Muscle of leg (tissue), 16 donors: ENCODE results near the gene KLRK1. TPM values are rescaled to one million over a fixed set of nuclear protein-coding genes. Genes with fewer than 3 reads are reported as not detected.
A peak's percentile ranks its signal among the peaks of the same experiment; 100 is the strongest.
"Not testable (repeated sequence)": the region's sequence is repeated elsewhere in the genome, so short reads cannot be mapped to it uniquely, and the experiment has no call there.

ENCODE experiments used
- DNase-seq: peaks from one replicate; pipeline ENCODE4 v3.0.0; 2013
- H3K27ac ChIP-seq: one replicate; pipeline ENCODE4 v1.5.1; 2013; ENCODE audit warnings: mild to moderate bottlenecking, low read length, control low read depth
- H3K27me3 ChIP-seq: one replicate; pipeline ENCODE4 v1.6.1; 2013; ENCODE audit warnings: low read length; ENCODE audit not compliant: control insufficient read depth, insufficient read depth
- H3K36me3 ChIP-seq: one replicate; pipeline ENCODE4 v1.6.1; 2013; ENCODE audit warnings: low read length; ENCODE audit not compliant: control insufficient read depth, insufficient read depth
- H3K4me1 ChIP-seq: one replicate; pipeline ENCODE4 v1.6.1; 2013; ENCODE audit warnings: low read length; ENCODE audit not compliant: control insufficient read depth, insufficient read depth
- H3K4me3 ChIP-seq: one replicate; pipeline ENCODE4 v1.5.1; 2013; ENCODE audit warnings: low read length, control low read depth
- H3K9me3 ChIP-seq: replicated peaks from 2 replicates; pipeline ENCODE4 v1.6.1; 2013; ENCODE audit warnings: low read depth, low read length; ENCODE audit not compliant: control insufficient read depth
- WGBS: methylation state at CpG from one replicate; pipeline ENCODE4 v1.1.5; 2013; ENCODE audit warnings: missing lambda C conversion rate; ENCODE audit not compliant: insufficient coverage; 5-methylcytosine and 5-hydroxymethylcytosine counted together
- long read RNA-seq, 11 donors: transcript quantifications; one replicate each; lab custom pipeline, GENCODE V29; 2026
- polyA plus RNA-seq, 8 donors: library from polyadenylated mRNA; unstranded; fragments of 120-200 nt; gene quantifications; one replicate each; pipeline versions ENCODE4 v1.2.1 to v1.2.3, GENCODE V29; 2013; ENCODE audit warnings: inconsistent platforms in 1 of 8, low replicate concordance in 1 of 8; ENCODE audit not compliant: insufficient read length in 8 of 8, insufficient read depth in 1 of 8
- total RNA-seq: library from RNA; stranded (reverse); fragments of 120-200 nt; gene quantifications from one replicate; pipeline ENCODE4 v1.2.4, GENCODE V29; 2013

KLRK1 gene
- total RNA-seq (0.44 TPM), polyA plus RNA-seq (under 1 TPM; 0.11 to 0.61 (median 0.30) TPM)
- long read RNA-seq, donor 1 = 0 reads
- long read RNA-seq, donor 2 = 0 reads
- long read RNA-seq, donor 3 = 0 reads
- long read RNA-seq, donor 4 = 0 reads
- long read RNA-seq, donor 5 = 0 reads
- long read RNA-seq, donor 6 = 0 reads
- long read RNA-seq, donor 7 = 0 reads
- long read RNA-seq, donor 8 = 0 reads
- long read RNA-seq, donor 9 = 0 reads
- long read RNA-seq, donor 10 = 0 reads
- long read RNA-seq, donor 11 = 0 reads

GRCh38 chr12:10389904-10390303, at the start of gene KLRK1:
TSS of gene KLRK1 (minus strand) at chr12:10390041. CDS start at chr12:10388810, 1,231 bp downstream.
- H3K9me3 ChIP-seq = no peaks in the 10 kb centered on the region
- no peak for DNase-seq
- no CpG with 5 or more reads among the region's 1 CpG for WGBS
- H3K4me1 ChIP-seq = no peaks in the 10 kb centered on the region
- H3K36me3 ChIP-seq = no peaks in the 10 kb centered on the region
- H3K27ac ChIP-seq = no peak within 1 kb of the TSS
- H3K27me3 ChIP-seq = no peaks in the 10 kb centered on the region
- H3K4me3 ChIP-seq = no peak within 1 kb of the TSS

- H3K27ac ChIP-seq, H3K4me1 ChIP-seq, H3K4me3 ChIP-seq, DNase-seq, H3K27me3 ChIP-seq, H3K36me3 ChIP-seq, H3K9me3 ChIP-seq: not testable (repeated sequence)
- no CpG with 5 or more reads among the region's 2 CpGs for WGBS
Measured at GRCh38 chr12:10437601-10438000, 47.8 kb upstream of the KLRK1 start.

- not testable (repeated sequence) for H3K4me1 ChIP-seq, H3K27ac ChIP-seq, H3K9me3 ChIP-seq, H3K36me3 ChIP-seq, H3K27me3 ChIP-seq, H3K4me3 ChIP-seq
- peak; percentile 45 for DNase-seq
- no CpG with 5 or more reads among the region's 3 CpGs for WGBS
Measured at GRCh38 chr12:10435816-10436215, 46.0 kb upstream of the KLRK1 start, which contains the start of gene KLRC2. TSS of gene KLRC2 (minus strand) at chr12:10436010. CDS start at chr12:10435986, 24 bp downstream.

- H3K27ac ChIP-seq, H3K36me3 ChIP-seq, DNase-seq, H3K4me1 ChIP-seq, H3K27me3 ChIP-seq, H3K9me3 ChIP-seq, H3K4me3 ChIP-seq: not testable (repeated sequence)
- 100% methylated on average over 1 of the region's 4 CpGs for WGBS
Measured at GRCh38 chr12:10430623-10431022, 40.8 kb upstream of the KLRK1 start.

GRCh38 chr12:10425938-10426337, 36.1 kb upstream of the KLRK1 start:
- not testable (repeated sequence) for H3K27ac ChIP-seq, H3K36me3 ChIP-seq, DNase-seq, H3K9me3 ChIP-seq, H3K4me3 ChIP-seq, H3K4me1 ChIP-seq, H3K27me3 ChIP-seq
- WGBS = no CpG with 5 or more reads among the region's 8 CpGs

GRCh38 chr12:10424260-10424899, 34.5 kb upstream of the KLRK1 start:
- not testable (repeated sequence) for H3K4me1 ChIP-seq, H3K9me3 ChIP-seq, H3K36me3 ChIP-seq, DNase-seq, H3K27ac ChIP-seq, H3K27me3 ChIP-seq, H3K4me3 ChIP-seq
- WGBS = no CpG with 5 or more reads among the region's 1 CpG

GRCh38 chr12:10422159-10422558, 32.3 kb upstream of the KLRK1 start:
- not testable (repeated sequence) for H3K4me3 ChIP-seq, H3K27ac ChIP-seq, H3K27me3 ChIP-seq, H3K4me1 ChIP-seq, H3K36me3 ChIP-seq, DNase-seq, H3K9me3 ChIP-seq
- no CpG with 5 or more reads among the region's 3 CpGs for WGBS

- H3K4me3 ChIP-seq, DNase-seq, H3K4me1 ChIP-seq, H3K36me3 ChIP-seq, H3K27ac ChIP-seq, H3K9me3 ChIP-seq, H3K27me3 ChIP-seq: not testable (repeated sequence)
- WGBS = no CpG with 5 or more reads among the region's 1 CpG
Measured at GRCh38 chr12:10420334-10420733, 30.5 kb upstream of the KLRK1 start, which contains the start of gene KLRC3. TSS of gene KLRC3 (minus strand) at chr12:10420595. CDS start at chr12:10420550, 45 bp downstream.

- no peaks in the 10 kb centered on the region for H3K4me1 ChIP-seq
- H3K27me3 ChIP-seq = no peaks in the 10 kb centered on the region
- no peak within 1 kb of the TSS for H3K4me3 ChIP-seq
- no peaks in the 10 kb centered on the region for H3K9me3 ChIP-seq
- no peaks in the 10 kb centered on the region for H3K36me3 ChIP-seq
- DNase-seq = peak; percentile 46
- no CpG with 5 or more reads among the region's 1 CpG for WGBS
- H3K27ac ChIP-seq = no peak within 1 kb of the TSS
Measured at GRCh38 chr12:10409392-10409791, 19.6 kb upstream of the KLRK1 start, which contains the start of gene KLRC4. TSS of gene KLRC4 (minus strand) at chr12:10409757. CDS start at chr12:10409575, 182 bp downstream.

GRCh38 chr12:10408842-10409241, 19.0 kb upstream of the KLRK1 start:
- Histone ChIP-seq H3K36me3 (no peaks in the 10 kb centered on the region), H3K4me3 (no peak overlapping the region), H3K27ac (no peak overlapping the region), H3K4me1 (no peaks in the 10 kb centered on the region), H3K9me3 (no peaks in the 10 kb centered on the region), H3K27me3 (no peaks in the 10 kb centered on the region)
- WGBS = no CpG with 5 or more reads among the region's 3 CpGs
- DNase-seq = no peak
